AG08396 (cell line): Measurements from ENCODE around the gene LINS1.

Experiments used
- DNase-seq: peaks from one replicate; pipeline ENCODE4 v3.0.0; 2012; ENCODE audit warnings: low spot score, mixed read lengths

LINS1 gene, protein sequence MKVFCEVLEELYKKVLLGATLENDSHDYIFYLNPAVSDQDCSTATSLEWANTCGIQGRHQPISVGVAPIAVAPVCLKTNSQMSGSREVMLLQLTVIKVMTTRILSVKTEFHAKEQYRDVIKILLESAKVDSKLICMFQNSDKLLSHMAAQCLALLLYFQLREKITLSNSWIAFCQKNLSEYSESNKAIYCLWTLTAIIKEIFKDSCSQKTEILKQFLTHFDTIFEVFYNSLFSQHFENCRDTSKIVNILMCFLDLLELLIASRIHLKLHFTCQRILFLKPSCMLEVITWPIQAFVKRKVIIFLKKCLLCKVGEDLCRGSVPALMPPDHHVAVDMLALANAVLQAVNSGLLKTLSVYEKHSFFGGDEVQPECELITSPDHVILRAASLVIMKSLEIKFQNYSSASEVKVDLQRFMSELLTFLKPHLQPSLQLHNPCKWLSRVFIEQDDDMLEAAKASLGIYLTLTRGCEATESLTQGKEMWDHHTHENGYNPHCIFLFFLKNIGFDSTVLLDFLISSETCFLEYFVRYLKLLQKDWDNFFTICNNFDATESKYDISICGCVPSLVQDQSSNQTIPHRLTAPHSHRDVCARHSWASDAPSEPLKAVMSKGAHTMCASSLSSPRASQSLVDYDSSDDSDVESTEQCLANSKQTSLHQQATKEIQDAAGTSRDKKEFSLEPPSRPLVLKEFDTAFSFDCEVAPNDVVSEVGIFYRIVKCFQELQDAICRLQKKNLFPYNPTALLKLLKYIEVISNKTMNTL

DNA sequence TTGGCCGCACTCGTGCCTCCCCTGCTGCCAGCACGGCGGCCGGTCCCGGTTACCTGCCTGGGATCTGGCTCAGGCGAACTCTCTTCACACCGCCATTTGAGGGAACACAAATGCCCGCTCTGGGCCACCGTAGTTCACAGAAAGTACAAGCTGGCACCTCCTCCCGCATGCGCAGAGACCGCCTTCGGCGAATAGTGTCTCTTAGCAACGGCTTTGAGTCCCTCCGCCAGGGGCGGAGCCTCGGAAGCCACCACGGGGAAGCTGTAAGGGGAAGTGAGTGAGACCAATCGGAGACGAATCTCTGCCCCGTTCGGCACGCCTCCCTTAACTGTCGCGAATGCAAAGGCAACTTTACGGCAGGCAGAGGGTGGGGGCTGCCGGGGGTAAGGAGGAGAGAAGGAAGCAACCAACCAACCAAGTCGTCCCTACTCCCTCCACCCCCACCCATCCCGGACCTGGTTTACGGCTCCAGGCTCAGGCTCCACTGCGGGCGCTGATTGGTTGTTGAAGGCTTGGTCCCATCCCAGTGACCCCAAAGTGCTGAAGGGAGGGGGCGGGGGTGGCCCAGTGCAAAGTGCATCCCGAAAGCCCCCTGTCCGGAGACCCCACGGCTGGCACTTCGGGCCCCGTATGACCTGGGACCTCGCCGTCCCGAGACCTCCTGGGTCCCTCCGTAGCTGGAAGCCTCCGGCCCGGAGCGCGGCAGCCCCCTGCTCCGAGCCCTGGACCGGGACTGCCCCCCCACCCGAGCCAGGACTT is at the start of gene LINS1, which contains the start of gene ASB7:
LINS1 (minus strand) TSS at position 121 of the 759 bp plus-strand sequence. CDS start 21,342 bp downstream, outside the sequence.
ASB7 (plus strand) TSS at position 526 of the 759 bp plus-strand sequence. CDS start 9,628 bp downstream, outside the sequence.
- DNase-seq = peak; percentile 97

DNA sequence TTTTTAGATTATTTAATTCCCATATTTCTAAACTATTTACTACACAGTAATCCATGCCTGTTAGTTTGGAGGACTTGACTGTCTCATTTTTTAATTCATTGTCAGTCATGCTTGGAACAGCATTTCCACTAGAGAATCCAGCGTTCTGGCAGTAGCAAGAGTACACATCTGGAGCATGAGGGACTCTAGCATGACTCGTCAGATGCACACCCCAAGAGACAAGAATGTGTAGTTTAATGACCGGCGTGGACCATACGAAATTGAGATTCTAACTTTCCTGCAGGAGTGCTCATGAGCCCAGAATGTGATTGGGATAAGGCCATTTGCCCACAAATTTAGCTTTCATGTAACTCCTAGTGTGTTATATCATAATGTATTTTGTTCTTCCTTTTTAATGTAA is 49.3 kb upstream of the LINS1 start:
- DNase-seq = peak; percentile 33

DNA sequence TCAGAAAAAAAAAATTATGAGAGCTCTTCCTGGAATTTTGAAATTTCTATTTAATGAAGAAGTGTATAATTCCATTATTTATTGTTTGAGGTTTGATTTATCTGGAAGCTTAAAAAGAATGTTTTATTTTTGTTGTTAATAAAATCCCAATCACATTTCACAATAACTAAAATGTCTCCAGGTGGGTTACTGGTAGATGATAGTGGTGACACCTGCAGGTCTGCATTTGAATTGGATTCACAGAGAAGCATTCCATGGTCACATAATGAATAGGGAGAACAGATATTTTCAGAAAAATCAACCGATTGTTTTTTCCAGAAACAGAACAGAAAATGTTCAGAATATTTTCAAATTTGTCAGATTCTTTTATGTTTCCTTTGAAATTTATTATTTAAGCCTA is 48.7 kb upstream of the LINS1 start:
- no peak for DNase-seq

DNA sequence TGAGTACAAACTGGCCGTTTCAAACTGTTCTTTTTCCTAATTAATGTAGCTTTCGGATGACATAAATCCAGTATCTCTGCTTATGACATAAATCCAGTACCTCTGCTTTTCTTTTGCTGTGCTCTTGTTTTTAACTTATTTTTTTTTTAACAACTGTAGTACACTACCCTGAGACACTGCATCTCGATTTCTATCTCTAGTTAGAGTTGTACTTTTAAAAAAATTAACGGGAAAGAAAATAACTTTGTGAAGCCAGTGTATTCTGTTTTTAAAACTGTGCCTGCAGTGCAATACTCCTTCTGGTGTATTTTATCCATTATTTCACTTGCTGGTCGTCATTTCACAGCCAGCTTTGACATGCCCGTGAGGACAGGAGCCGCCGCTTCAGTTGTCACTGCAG is 47.0 kb upstream of the LINS1 start:
- DNase-seq = no peak

DNA sequence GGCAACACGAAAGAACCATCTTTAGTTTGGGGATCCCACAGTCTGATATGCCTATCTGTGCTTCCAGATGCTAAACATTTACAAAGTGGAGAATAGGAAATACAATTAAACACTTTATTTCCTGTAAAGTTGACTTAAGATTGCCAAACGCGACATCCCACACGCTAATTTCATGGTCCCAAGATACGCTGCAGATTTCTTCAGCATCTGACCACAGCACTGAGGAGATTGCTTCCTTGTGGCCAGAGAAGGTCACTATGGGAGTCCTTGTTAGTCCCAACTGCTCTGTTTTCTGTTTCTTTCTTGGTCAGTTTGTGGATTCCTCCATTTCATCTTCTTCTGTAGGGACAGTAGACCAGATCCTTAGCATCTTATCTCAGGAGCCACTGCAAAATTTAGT is 43.7 kb upstream of the LINS1 start:
- no peak for DNase-seq

DNA sequence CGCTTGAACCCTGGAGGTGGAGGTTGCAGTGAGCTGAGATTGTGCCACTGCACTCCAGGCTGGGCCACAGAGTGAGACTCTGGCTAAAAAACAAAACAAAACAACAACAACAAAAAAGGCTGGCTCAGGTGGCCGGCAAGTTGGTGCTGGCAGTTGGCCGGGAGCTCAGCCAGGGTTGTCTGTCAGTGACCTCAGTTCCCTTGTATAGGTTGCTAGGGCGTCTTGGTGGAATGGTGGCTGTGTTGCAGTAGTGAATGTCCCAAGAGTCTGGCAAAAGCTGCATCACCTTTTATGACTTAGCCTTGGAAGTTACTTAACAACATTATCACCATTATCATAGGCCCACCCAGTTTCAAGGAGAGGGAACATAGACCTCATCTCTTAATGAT is 41.0 kb upstream of the LINS1 start:
- no peak for DNase-seq

DNA sequence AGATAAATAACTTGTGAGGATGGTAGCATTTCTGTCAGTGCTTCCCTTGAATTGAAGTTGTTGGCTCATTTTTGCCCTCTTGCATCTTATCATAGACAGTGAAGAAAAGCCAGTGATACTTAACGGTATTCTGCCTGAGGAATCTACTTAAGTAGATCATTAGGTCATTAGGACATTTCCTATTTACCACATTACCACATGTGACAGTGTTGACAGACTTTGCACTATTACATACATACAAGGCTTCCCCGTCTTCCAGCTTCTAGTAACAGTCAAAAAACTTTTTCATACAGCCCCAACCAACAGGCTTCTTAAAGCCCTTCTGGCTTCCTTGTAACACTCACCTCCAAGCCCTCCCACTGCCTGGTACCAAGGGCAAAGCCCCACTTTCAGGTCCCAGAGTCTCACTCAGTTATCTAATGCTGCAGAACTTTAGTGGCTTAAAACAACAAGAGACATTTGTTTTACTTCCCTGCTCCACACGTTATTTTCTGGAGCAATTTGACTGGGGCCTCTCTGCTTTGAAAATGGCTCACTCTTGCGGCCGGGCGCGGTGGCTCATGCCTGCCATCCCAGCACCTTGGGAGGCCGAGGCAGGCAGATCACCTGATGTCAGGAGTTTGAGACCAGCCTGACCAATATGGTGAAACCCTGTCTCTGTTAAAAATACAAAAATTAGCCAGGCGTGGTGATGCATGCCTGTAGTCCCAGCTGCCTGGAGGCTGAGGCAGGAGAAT is 40.4 kb upstream of the LINS1 start:
- no peak for DNase-seq

DNA sequence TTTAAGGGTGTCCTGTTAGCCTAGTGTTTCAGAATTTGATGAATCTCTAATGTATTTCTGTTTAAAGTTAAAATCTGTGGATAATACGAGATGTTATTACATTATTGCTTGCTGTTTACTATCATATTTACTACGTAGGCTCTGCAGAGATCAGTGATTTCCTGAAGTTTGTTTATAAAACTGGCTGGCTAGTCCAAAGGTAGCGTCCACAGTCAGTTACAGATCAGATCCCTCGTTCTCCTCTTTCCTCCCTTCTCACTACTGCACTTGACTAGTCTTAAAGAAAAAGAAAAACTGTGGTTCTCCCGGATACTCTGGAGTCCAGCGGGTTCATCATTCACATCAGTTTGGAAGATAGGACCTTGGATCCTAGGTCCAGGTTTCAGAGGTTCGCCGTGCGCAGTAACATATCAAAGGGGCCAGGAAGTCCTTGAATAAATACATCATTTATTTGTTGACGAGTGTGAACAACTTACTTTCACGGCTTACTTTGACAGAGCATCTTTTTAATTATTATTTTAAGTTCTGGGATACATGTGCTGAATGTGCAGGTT is 36.3 kb upstream of the LINS1 start:
- no peak for DNase-seq

DNA sequence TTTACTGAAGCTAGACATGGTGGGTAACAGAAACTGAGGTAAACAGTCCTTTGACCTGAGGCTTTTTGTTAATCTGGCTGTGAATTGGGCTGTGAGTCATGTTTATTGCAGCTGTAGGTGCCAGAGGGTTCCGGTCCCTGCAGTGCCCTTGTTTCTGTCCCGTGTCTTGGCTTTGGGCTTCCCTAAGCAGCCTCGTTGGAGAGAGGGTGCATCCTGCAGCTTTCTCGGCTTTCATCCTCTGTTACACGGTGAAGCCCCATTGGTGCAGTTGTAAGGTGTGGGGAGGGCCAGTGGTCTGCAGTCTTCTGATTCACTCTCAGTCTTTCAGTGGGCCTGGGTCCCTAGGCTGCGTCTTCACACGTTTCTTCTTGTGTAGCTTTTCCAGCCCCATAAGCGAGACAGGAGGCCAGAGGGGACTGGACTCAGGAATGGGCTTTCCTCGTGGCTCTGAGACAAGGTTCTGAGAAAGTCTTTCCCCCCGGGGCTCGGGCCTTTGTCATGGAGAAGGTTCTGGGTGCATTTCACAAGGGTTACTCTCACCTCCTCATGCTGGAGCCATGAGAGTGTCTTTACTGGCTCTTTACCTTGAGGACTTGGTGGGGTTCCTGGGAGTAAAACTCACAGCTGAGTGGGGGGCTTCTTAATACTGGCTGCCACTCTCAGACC is 33.6 kb upstream of the LINS1 start:
- DNase-seq = no peak

DNA sequence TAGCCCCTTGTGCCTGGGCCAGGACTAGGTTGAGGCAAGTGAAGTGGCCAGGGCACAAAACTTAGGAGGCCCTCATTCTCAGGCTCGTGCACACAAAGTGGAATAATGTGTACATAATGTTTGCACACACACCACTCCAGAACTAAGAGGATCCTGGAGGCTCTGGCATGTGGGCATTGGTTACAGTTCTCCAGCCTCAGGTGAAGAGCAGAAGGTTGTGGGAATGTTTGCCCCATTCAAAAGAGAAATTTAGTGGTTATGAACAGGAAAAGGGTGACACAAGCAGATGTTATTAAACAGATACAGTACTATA is 31.7 kb upstream of the LINS1 start:
- DNase-seq = no peak

DNA sequence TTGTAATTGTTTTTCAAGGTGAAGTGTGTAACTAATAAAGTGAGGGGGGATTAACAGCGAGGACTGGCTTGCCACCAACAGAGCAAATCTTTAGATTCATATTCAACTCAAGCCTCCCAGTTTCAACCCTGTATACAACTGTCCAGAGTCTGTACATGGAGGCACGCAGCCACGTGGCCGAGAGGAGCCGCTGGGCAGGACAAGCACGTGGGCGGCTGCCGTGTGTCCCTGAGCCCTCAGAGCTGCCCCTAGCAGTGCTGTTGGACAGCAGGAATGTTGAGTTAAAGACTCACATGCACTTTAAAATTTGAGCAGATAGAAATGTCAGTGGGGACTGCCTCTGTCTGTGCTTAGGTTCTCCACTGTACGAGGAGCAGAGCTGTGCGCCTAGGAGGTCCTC is 29.8 kb upstream of the LINS1 start:
- no peak for DNase-seq

DNA sequence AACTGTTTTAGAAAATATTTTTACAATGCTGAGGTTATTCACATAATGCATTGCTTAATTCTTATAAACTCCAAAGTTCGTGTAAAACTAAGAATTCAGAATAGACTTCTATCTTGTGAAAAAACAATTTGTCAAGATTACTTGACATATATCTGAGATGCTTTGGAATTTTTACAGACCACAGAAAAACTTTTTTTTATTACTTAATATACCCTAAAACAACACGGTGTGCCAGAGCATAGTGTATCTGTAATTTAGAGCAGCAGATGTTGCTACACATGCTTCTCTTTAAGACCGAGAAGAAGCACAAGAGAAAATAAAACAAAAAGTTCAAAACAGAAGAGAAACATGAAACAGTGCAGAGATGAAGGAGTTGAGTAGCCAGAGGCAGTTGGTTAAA is 26.8 kb upstream of the LINS1 start:
- DNase-seq = no peak

DNA sequence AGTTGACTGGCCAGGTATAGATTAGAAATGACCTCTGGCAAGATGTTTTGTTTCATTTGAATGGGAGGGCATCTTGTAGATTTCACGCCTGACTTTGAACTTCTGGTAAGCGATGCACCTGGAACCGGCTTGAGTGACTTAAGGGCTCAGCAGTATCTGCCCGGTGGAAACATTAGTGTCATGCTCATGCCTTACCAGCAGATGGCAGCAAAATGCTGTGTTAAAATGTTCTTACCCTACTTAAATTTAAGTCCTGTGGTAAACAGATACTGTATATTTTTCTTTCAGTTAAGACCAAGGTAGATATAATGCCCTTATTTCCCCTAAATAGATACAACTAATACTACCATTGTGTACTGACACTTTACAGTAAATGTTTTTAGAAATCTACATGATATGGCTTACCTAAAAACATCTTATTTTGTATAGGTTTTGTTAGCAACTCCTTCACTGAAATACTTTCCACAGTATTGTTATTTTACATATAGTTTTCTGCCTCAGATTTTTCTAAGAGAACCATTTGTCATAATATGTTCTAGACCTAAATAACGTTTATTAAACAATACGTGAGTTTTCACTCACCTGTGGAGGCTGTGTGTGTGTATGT is 25.9 kb upstream of the LINS1 start:
- peak; percentile 62 for DNase-seq

DNA sequence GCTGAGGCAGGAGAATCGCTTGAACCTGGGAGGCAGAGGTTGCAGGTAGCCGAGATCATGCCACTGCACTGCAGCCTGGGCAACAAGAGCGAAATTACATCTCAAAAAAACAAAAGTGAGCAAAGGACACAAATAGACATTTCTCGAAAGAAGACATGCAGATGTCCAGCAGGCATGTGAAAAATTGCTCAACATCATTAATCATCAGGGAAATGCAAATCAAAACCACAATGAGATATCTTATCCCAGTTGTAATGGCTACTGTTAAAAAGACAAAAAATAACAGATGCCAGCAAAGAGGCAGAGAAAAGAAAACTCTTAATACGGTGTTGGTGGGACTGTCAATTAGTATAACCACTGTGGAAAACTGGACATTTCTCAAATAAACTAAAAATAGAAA is 21.3 kb upstream of the LINS1 start:
- DNase-seq = no peak

DNA sequence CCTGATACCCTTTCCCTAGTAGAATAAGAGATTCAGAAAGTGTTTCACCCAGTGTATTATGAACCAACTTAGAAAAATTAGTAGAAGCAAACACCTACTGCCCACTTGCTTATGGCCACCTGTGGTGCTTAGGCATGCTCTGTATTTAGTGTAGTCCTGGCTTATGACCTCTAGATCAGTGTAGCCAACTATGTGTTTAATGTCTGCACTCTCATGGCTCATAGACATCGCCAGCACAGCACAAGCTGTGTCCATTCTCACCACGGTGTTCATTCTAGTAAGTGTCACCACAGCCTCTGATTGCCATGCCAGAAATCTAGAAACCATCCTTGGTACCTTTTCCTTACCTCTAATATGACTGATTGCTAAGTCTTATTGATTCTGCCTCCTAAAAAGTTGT is 14.7 kb upstream of the LINS1 start:
- DNase-seq = no peak

DNA sequence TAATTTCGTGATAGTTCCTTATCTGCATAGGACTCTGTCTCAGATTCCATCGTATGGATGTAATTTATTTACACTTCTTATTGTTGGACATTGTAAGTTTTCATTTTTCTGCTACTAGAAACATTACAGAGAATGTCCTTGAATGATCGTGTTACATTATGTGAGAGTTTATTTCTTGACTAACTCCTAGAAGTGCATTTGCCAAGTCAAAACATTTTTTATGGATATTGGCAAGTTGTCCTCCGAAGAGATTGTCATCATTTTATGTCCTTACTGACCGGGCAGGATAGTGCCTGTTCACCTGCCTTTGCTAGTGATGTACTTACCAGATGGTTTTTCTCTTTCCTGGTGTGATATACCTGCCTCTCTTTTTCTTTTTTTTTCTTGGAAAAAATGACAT is 13.8 kb upstream of the LINS1 start:
- DNase-seq = no peak

DNA sequence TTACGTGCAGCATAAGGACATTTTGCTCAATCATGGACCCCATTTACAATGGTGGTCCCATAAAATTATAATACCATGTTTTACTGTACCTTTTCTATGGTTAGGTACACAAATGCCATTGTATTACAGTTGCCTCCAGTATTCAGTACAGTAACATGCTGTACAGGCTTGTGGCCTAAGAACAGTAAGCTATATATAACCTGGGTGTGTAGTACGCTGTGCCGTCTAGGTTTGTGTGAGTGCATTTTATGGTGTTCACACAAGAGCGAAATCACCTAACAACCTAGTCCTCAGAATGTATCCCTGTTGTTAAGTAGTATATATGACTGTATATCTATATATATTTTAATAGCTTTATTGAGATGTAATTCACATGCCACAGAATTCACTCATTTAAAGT is 12.9 kb upstream of the LINS1 start:
- DNase-seq = no peak

DNA sequence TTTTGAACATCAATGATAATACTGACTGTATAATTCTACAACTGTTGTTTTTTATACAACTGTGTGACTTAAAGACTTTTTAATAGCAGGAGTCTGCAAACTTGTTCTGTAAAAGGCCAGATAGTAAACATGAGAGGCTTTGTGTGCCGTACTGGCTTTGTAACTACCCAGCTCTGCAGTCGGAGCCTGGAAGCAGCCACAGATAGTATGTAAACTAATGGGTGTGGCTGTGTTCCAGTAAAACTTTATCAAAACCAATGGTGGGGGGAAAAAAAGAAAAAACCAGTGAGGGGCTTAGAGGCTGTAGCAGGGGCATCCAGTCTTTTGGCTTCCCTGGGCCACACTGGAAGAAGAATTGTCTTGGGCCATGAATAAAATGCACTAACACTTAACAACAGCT is 12.4 kb upstream of the LINS1 start:
- DNase-seq = no peak

DNA sequence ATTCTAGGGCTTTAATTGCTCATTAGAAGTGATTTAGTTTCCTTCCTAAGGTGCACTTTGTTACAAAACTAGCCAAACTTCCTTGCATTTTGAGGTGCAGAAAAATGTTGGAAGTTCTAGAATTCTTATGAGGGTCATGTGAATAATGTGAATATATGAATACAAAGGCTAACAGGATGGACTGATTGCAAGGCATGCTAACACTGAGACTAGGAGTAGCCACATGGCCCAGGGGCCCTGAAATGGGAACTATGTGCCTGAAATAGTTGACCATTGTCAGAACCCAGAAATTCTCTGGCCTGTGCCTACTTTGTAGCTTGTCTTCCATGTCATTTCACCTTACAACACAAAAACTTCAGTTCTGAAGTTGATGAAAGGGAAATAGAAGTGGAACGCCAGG is 11.2 kb upstream of the LINS1 start:
- DNase-seq = no peak

DNA sequence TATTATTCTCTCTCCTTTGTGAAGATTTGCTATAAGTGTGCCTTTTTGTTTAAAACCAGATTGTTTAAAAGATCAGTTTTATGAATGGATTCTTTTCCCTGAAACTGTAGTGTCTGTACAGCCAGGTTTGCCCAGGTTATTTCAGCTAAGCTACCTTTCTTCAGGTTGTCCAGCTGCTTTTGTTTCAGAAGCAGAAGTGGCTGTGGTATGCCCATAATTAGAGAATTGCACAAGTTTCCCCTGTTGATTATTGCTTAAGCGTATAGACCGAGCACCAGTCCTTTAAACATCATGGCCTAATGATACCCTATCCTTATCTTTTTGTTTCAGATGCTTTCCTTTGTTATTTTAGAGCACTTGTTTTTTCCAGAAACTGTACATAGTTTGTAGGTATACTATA is 10.6 kb upstream of the LINS1 start:
- no peak for DNase-seq
